ENCODE data around the gene MATN1.
"Not testable (repeated sequence)": the region's sequence is repeated elsewhere in the genome, so short reads cannot be mapped to it uniquely, and the experiment has no call there.

MATN1 gene

DNA sequence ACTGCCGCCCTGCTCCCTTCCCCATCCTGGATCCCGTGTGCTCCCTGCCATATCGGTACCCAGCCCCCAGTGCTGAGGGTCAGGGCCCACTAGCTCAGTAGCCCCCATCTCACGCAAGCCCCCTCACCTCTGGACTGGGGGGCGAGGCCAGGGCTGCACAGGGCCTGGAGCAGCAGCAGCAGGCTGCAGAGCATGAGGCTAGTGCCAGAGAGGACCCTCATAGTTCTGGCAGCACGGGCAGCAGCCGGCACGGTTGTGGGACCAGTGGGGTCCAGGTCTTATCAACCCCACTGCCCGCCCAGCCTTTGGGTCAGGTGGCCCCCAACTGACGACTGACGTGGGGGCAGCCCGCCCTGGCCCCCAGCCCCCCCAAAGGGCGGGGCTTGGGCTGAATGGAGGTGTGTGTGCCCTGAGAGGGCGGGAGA is at the start of gene MATN1:
Gene MATN1, minus strand, starts transcription at position 255 of the 425 bp plus-strand sequence. Its CDS starts 34 bp downstream, at position 221.
- no peak for DNase-seq (ENCODE audit: low read depth in 2 of 2)

GRCh38 chr1:30771005-30771404 is 47.6 kb upstream of the MATN1 start:
- no peak for DNase-seq (ENCODE audit: low read depth in 2 of 2)

GRCh38 chr1:30770150-30770549 is 46.8 kb upstream of the MATN1 start:
- no peak for DNase-seq (ENCODE audit: low read depth in 2 of 2)

DNA sequence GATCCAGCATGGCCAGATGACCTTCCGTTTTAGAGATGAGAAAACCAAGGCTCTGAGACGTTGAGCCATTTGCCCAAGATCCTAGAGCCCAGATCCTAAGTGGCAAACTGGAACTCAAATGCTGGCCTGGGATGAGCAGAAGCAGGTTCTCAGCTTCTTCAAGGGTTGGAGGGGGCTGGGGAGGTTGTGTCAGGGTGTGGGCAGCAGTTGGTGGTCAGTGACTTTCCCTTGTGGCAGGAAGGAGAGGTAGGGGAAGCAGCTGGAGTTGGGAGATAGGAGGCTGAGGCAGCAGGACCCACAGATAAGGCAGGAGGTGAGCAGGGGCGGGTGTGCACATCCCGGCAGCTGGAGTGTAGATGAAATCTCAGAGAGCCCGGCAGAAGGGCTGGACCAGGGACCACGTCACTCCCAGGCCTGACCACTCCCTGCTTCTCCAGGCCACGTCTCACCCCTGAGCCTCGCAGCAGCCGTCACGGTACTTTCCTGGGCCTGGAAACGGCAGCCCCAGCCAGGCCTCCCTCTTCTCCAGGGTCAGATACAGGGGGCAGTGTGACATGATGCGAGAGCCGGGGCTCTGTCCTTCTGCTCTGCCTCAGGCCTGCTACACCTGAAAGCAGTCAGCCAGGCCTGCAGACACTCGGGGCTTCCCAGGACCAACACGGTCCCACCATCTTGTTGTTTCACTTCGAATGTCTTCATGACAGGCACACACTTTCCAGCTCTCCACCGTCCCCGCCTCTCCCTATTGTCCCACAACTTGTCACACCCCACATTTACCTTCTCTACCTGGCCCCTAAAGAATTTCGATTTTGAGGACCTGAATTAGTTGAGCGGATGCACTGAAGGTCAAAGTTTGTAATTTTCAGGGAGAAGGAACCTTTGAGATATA is 45.7 kb upstream of the MATN1 start:
- no peak for DNase-seq (ENCODE audit: low read depth in 2 of 2)

DNA sequence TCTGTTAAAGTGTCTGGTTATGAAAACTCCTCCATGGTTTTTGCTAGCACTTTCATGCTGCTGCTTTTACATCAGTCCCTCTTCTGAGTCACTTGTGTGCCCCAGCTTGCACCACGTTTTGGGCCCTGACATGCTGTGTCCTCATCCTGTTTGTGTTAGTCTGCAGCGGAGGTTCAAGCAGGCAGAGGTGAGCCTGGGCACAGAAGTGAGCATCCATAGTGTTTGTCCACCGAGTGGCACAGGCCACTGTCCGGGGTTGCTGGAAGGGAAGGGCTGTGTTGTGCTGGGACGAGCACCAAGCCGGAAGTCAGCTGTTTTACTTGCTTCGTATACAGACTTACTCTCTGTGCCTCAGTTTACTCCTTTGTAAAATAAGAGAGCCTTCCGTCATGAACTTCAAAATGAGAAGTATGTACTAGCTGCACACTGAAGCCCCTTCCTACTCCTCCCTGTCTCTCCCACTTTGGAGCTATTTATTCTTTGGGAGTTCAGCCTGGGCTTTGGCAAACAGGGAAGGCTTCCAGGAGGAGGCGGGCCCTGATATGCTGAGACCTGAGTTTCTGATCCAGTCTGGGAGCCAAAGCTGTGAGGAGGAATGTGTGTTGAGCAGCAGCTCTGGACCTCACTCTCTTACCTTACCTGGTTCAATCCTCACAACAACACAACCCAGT is 44.9 kb upstream of the MATN1 start:
- no peak for DNase-seq (ENCODE audit: low read depth in 2 of 2)

- not testable (repeated sequence) for DNase-seq (ENCODE audit: low read depth in 2 of 2)
These were observed 43.6 kb upstream of the MATN1 start for GRCh38 chr1:30766948-30767347.

DNA sequence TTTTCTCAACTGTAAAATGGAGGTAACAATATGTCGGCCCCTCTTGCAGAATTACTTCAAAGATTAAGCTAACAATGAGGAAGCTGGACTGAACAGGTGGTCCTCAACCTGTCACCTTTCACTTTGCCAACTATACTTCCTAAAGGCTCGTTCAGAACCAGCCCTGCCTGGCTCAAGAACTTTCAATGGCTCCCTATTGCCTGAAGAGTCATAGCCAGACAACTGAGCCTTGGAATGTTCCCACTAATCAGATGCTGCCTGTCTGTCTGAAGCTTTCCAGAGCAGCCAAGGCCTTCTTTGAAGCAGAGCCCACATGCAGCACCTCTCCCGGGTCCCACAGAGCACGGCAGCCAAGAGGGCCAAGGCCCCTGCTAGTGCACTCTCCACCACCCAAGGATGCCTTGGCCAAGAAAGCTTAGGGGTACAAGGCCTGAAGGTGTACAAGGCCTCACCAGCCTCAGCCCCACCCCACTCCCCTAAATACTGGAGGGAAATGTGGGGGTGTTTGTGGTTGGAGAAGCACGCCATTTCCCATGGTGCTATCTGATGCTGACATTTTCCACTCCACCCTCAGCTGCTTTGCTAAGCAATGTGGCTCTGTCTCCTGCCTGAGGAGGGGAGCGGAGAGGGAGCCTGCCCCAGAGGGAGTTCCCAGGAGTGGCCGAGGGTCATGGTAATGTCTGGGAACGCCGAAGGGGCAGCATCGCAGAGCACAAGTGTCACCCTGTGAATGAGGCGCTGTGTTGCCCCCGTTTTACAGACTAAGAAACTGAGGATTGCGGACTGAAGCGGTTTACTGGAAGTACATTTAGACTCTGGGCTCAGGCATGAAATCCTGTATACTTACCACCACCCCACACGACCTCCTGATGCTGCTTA is 42.4 kb upstream of the MATN1 start:
- no peak for DNase-seq (ENCODE audit: low read depth in 2 of 2)

DNA sequence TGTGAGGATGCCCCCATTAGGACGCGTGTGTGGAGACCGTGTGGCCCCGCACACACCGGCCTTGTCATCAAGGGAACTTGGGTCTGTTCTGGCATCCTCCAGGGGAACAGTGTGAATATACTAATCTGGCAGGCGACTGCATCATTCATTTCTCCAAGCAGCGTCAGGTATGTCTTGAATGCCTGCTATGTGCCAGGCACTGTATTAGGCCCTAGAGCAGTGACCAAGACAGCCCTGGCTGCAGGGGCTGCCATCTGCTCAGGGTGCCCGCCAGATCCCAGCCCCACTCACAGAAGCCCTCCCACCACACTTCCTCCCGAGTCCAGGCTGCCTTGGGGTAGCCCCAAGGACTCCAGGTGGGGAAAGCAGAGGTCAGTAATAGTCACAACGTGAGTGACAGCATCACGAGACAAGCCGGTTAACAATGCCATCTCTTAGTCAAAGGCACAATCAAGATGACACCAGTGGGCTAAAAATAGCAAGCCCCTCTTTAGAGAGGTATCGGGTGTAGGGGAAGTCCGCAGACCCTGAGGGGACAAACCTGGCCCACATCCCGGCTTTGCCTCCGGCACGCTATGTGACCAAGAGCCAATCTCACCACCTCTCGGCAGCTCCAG is 41.7 kb upstream of the MATN1 start:
- no peak for DNase-seq (ENCODE audit: low read depth in 2 of 2)

- DNase-seq (ENCODE audit: low read depth in 2 of 2), result no peak
These were observed 41.0 kb upstream of the MATN1 start for GRCh38 chr1:30764396-30764795.

DNA sequence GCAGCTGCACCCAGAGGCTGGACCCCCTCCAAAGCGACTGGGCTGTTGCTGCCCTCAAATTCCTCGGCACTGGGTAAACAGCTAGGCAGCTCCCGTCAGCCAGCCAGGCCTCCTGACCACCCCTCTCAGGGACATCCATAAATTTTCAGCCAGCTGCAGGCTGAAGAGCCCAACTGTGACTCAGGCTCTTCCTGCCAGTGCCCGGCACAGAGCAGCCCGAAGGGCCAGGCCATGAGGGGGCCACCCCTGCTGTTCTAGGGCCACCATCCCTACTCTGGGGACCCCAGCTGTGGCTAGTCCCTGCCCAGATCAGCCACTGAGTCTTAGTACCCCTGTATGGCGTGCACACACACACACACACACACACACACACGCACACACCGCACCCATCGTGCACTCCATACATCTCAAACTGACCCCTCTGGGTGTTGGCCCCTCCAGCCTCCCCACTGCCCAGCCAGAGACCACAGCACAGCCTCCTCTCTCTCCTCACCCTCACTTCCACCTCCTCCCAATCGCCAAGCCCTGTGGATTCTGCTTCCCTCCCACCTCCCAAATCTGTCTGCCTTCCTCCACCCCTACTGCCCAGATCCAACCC is 40.4 kb upstream of the MATN1 start:
- no peak for DNase-seq (ENCODE audit: low read depth in 2 of 2)

GRCh38 chr1:30762930-30763650 is 39.7 kb upstream of the MATN1 start:
- no peak for DNase-seq (ENCODE audit: low read depth in 2 of 2)

DNA sequence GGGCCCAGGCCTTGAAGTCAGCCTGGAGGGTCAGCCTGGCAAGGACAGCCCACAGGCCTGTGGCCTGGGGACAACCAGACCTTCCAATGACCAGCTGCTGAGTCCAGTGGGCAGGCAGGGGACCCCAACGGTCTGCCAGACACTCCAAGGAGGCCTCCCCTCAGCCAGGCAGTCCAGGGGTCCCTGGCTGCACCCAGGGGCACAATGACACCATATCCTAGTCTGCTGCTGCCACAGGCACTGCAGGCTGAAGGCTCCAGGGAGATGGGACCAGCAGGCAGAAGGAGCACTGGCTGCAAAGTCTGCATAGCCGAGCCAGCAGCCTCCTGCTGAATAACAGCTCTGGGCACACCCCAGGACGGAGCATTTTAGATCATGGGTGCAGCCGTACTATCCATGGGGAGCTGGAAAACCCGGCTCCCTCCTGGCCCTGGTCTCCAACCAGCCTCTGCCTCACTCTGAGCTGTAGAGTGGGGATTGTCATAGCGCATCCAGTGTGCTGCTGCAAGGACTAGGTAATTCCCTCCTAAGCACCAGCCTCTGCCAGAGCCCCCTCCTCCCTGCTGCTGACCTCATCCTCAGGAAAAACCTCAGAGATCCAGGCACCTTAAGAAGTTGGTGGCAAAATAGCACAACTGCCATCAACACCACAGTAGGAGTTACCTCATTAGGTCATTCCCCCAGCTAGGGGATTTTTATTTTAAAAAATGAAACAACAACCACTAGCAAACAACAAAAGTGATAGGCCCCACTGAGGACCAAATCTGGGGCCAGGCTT is 39.0 kb upstream of the MATN1 start:
- DNase-seq (ENCODE audit: low read depth in 2 of 2), result no peak

DNA sequence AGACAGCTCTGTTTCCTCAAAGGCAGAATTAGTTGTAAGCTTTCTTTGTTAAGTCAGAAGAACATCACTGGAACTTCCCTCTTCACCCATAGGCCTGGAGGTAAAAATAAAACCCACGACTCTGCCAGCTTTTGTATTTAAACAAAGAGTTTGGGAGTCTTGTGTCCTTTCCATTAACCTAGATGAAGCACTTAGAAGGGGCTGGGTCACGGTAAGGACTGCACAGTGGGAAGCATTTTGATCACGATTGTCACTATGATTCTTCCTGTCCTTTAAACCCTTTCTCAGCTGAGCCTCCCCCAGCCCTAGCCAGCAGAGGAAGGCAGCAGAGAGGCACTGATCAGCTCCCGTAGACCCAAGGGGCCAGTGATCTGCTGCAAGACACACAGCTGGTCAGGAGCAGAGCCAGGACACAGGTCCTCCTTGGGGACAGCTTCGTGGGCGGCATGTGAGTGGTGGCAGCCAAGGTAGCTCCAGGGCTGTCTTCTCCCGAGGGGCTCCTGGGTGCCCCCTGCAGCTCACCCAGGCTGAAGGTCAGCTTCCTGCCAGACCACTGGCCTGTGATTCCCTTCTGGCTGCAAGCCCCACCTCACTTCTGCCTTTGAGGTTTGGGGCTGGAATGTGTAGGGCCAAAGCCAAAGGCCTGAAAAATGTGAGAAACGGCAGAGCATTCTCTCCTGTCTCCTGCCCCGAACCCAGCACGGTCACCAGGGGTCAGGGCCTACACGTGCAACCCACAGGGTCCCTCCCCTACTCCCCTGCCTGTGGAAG is 38.2 kb upstream of the MATN1 start:
- no peak for DNase-seq (ENCODE audit: low read depth in 2 of 2)

GRCh38 chr1:30760596-30761324 is 37.4 kb upstream of the MATN1 start:
- no peak for DNase-seq (ENCODE audit: low read depth in 2 of 2)

GRCh38 chr1:30759718-30760281 is 36.4 kb upstream of the MATN1 start:
- no peak for DNase-seq (ENCODE audit: low read depth in 2 of 2)

DNA sequence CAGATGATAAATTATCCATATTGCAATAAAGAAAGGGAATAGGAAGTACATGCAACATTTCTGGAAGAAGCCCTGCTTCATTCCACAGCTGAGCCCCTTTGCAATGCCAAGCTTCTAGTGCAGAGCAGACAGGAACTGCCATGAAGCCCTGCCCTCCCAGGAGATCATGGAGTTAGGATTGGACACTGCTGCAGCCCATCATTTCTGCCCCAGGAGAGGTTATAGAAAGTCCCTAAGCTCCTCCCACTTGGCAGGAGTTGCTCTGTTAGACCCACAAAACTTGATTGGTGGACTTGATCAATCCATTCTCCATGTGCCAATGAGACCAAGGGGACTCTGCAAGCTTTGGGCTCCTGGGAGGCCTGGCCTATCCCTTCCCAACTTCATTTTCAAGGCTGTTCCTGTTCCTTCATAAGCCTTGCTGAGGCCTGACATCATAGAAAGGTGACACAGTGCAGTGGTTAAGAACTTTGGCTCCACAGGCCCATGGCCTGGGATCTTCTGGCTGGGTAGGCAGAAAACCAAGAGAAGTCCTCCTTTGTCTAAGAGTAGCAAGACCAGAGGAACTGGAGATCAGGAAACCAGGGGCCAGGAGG is 35.5 kb upstream of the MATN1 start:
- no peak for DNase-seq (ENCODE audit: low read depth in 2 of 2)

GRCh38 chr1:30758121-30758688 is 34.8 kb upstream of the MATN1 start:
- no peak for DNase-seq (ENCODE audit: low read depth in 2 of 2)

Data from activated CD8-positive, alpha-beta memory T cell treated with anti-CD3 and anti-CD28 coated beads for 4 hours (primary cell).